PFSK-1 (cell line): ENCODE measurements around the gene PRKN.

Experiments
- FOXP2 ChIP-seq: optimal IDR thresholded peaks from 2 replicates; pipeline ENCODE3; 2011; ENCODE audit warnings: borderline replicate concordance, control low read depth, inconsistent platforms; ENCODE audit not compliant: insufficient read depth; ENCODE audit errors: extremely low read length, extremely low read depth
- POLR2AphosphoS5 ChIP-seq: IDR thresholded peaks from 2 replicates; pipeline ENCODE4 v1.6.1; 2012; ENCODE audit warnings: low read depth, mild to moderate bottlenecking, control low read depth, low read length, moderate library complexity
- SIN3A ChIP-seq: IDR thresholded peaks from 2 replicates; pipeline ENCODE4 v1.6.1; 2012; ENCODE audit warnings: mild to moderate bottlenecking, low read length, moderate library complexity, borderline replicate concordance; ENCODE audit not compliant: insufficient read depth

DNA sequence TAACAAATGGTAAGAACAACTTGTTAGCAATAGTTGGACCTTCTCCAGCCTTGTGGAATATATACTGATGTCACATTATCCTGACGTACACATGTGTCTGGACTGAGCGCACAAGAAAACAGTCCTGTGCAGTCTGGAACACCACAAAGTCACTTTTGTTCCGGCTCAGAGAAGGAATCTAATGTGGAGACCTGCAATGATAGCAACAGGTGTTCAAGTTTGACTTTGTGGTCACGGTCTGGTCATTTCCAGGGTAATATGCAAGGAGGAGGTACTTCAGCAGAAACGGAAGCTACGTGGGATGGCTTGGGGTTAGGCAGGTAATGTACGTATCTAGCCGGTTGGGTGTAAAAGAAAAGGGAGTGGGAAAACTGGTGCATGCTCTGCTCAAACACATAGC, 766.5 kb downstream of the PRKN start:
- TF ChIP-seq POLR2AphosphoS5, result no peak
- no peak for TF ChIP-seq SIN3A
- no peak for TF ChIP-seq FOXP2
